ENCODE results near the gene PKLR.
"Not testable (repeated sequence)": the region's sequence is repeated elsewhere in the genome, so short reads cannot be mapped to it uniquely, and the experiment has no call there.

The PKLR gene

DNA sequence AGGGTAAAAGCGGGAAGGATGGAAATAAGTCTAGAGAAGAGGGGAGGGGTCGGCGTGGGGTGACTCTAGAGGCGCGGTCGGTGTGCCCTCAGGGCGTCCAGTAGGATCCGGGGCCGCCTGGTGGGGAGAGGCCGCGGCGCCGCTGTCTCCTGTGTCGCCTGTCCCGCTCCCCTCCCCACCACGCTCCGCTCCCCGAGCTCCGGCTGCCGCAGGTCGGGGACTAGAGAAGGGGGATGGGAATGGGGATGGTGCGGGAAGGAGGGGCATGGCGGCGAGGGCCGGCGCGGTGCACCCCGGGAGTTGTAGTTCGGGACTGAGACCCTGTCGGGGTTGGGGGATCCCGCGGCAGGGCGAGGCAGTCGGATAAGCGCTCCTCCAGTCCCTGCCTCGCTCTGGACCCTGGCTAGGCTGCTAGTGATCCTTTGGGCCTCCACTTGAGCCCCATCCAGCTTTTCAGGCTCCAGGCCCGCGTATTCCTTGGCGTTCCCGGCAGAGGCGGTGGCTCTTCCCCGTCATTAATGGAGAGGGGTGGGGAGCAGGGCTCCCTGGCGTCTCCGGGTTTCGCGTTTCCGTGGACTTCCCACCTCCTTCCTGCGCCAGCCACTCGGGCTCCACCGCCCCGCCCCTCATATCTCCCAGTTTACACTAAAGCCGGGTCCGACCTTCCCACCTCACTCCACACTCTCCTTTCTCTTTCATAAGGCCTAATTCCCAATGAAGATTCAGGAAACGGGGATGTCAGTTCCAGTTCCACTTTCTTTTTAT, 45.8 kb downstream of the PKLR start, which contains the start of gene ENTREP3:
TSS of gene ENTREP3 (minus strand) at position 241 of the 765 bp plus-strand sequence. CDS start 606 bp downstream, outside the sequence.
- DNase-seq (ENCODE audit: low read depth): peak; percentile 85

DNA sequence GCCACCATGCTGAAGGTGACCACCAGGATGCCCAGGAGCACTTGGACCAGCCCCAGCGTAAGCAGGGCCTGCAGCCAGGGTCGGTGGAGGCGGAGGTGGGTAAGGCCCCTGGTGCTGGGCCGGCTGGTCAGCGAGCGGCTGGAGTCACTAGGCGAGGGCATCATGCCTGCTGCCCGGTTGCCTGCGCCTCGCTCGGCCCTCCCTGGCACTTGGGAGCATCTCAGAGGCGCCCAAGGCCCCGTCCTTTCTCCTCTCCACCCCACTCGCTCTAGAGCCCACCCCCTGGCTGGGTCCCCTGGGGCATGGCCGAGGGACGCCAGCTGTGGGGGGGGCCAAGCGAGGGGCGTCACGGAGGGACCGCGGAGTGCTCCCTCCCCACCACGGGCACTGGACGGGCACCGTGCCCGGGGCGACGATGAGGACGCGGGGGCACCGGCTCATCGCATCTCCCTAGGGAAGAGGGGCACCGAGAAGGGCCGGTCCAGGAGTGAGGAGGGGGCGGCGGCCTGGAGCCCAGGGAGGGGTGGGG, 46.5 kb downstream of the PKLR start:
- DNase-seq (ENCODE audit: low read depth): peak; percentile 41

DNA sequence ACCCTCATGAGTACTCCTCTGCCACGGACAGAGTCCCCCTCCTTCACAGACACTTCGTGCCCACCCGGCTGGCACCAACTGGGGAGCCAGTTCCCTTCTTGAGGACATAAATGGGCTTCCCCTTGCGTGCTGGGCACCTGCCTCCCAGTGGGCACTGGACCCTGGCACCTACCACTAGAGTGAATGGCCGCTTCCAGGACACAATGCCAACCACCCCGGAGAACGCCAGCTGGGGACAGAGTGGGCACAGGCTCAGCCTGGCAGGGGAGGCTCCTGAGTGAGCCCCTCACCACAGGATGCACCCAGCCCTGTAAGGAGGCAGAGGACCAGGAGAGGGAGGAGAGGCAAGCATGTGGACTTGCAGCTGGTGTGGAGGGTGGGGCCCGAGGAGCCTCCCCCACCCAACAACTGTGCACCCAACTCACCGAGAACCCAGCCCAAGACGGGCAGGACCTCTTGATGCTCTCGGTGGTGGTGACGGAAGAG, 47.0 kb downstream of the PKLR start:
- no peak for DNase-seq (ENCODE audit: low read depth)

DNA sequence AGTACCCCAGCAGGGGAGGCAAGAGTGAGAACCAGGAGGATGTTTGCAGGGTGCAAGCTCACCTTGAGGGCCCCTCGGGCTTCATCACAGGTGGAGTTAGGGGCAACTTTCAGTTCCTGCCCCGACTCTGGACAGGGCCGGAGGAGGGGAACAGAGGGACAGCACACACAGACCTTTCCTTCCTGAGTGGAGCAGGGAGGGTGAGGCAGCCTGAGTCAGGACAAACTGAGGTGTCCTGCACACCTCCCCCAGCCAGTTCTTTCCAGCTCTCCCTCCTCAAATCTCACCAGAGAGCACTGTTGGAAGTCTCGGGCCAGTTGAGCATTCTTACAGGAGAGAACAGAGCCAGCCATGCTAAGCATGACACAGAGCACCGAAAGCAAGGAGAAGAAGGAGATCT, 47.4 kb downstream of the PKLR start:
- peak; percentile 58 for DNase-seq (ENCODE audit: low read depth)

DNA sequence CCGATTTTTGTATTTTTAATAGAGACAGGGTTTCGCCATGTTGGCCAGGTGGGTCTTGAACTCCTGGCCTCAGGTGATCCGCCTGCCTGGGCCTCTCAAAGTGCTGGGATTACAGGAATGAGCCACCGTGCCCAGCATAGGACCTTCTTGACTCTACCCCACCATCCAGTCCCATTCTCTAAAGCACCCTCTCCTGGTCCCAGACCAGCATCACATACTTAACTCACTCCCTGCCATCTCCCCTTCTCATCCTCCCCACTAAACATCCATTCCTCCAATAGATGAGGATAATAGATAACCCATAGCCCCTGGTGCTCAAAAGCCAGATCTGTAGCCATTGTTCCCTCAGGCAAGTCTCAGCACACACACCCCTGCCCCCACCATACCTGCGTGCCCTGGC, 48.0 kb downstream of the PKLR start:
- no peak for DNase-seq (ENCODE audit: low read depth)

DNA sequence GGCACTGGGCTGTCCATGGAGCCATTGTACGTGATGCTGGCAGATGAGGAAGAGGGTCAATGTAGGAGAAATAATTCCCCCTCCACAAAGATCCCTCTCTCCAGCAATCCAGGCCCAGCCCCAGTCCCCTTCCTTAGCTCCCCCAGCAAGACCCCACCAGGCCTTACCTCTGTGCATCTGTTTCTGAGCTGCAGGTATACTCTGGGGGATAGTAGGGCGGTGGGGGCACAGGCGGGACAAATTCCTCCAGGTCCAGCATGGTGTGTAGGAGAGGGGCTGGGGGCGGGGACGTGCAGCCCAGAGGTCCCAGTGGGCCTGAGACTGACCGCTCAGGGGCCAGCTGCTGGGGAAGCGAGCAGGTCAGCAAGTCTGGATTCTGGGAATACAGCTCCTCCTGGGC, 49.7 kb downstream of the PKLR start:
- DNase-seq (ENCODE audit: low read depth): no peak

DNA sequence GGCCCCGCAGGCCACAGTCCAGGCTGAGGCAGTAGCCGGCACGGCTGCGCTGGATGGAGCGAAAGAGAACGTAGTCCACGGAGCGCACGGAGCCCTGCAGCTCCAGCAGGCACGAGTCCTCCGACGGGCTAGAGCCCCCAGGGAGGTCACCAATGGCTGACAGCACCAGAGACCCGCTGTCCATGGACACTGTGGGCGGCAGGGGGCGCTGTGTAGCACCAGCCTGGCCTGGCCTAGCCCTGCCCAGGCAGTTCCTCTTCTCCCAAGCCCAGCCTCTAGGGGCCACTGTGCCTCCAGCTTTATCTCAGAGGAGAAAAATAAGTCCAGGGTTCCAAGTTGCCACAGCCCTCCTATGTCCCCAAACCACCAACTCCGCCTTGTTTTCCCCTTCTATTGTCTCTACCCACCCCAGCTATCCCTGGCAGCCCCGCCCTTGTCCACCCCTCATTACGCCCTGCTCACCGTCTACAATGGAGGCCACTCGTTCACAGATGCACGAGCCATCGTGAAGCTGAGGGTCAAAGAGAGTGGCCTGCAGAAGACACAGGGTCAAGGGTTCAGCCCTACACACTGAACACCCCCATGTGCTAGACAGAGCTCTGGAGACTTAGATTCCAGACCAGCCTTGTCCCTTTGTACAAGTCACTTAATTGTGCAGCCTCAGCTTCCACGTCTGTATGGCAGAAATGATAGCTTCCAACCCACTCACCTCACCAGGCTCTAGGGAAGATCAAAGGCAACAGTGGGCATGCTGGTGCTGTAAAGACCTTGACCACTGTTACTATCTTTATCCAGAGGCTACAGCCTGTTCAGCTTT, 50.4 kb downstream of the PKLR start:
- DNase-seq (ENCODE audit: low read depth): peak; percentile 93

DNA sequence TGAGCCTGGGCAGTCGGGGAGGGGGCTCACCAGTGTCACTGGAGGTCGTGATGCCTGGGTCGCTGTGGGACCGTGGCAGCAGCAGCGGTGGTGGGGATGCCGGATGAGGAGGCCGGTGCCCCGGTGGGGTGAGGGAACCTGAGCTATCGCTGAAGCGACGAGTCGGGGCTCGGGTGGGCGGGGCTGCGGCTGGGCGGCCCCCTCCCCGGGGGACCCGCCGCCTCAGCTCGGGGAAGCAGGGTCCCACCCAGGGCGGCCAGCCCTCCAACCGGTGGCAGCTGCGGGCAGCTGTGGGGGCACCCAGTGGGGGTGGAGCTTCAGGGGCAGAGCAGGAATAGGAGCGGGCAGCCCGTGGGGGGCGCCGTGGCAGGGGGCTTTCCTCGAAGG, 51.0 kb downstream of the PKLR start:
- no peak for DNase-seq (ENCODE audit: low read depth)

DNA sequence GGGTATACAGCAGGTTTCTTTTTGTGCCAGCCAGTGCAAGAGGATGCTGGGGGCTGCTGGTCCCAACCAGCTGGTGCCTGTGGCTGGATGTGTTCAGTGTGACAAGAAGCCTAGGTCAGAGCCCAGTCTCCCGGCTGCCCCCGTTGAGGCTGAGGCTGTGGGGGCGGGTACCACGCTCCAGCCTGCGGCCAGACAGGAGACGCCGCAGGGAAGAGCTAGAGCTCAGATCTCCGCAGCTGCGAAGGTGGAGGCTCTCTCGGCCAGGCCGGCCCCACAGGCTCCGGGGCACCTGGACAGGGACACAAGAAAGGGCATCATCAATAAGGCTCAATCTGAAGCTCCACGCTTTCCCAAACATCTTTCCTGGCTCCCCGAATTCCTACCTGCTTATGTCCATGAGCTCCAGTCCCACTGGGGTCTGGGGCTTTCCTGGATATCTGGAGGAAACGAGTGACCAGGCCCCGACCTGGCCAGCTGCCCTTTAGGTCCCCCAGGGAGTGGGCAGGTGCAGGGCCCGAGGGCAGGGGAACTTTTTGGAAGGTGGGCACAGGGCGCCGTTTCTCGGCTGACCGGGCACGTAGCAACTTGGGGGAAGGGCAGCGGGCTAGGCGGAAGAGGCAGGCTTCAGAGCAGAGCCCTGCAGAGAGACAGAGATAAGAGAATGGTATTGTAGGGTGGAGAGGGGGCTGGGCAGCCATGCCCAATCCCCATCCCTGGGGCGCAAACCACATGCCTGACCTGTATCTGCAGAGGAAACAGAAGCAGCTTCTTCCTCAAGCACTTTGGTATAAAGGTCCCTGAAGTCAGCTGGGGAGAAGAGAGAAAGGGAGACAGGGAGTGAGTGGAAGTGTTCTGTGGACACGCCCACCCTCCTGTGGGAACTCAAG, 53.3 kb downstream of the PKLR start:
- DNase-seq (ENCODE audit: low read depth): no peak

DNA sequence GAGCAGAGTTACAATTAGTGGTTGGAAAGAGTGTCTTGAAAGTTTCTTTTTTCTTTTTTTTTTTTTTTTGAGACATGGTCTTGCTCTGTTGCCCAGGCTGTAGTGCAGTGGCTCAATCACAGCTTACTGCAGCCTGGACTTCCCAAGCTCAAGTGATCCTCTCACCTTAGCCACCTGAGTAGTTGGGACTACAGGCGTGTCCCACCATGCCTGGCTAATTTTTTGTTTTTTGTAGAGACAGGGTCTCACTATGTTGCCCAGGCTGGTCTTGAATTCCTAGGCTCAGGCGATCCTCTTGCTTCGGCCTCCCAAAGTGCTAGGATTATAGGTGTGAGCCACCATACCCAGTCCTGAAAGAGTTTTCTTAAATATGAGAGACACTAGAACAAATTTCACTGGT, 54.4 kb downstream of the PKLR start:
- not testable (repeated sequence) for DNase-seq (ENCODE audit: low read depth)

DNA sequence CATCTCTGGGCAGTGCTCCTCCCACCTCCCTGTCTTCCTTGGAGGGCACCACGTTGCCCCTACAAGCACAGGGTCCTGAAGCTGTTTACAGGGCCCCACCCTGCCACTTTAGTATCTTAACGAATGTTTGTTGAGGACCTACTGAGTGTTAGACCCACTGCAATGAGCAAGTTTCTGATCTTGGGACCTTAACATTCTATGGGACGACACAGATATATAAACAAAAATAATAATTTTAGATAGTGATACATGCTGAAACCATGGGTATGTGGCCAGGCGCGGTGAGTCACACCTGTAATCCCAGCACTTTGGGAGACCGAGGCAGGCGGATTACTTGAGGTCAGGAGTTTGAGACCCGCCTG, 56.1 kb downstream of the PKLR start:
- DNase-seq (ENCODE audit: low read depth): no peak

DNA sequence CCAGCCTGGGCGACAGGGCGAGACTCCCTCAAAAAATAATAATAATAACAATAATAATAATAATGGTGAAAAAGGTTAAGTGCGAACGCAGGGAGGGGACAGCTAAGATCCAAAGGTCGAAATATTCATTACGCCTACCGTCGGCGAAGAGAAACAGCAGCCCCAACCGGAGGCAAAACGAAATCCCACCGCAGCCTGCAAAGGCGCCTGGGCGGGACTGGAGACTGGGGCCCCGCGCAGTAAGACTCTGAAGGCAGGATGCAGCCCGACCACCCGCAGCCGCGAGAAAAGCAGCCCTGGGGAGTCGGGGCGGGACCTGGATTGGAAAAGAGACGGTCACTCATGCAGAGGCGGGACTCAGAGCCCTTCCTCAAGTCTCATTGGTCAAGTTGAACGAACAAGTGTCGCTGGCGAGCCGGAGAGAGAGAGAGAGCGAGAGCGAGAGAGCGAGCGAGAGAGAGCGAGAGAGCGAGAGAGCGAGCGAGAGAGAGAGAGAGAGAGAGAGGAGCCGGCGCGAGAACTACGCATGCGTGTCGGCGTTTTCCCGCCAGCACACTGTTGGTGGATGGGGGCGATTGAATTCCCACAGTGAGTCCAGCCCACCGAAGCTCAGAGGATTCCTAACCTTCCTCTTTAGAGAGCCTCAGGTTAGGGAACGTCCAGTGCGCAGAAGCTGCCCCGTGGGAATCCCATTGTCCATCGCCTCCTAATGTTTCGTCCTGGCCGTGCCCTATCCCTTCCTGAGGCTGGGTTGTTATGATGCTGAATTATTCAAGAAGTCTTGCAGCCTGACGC, 56.7 kb downstream of the PKLR start:
- peak; percentile 100 for DNase-seq (ENCODE audit: low read depth)

DNA sequence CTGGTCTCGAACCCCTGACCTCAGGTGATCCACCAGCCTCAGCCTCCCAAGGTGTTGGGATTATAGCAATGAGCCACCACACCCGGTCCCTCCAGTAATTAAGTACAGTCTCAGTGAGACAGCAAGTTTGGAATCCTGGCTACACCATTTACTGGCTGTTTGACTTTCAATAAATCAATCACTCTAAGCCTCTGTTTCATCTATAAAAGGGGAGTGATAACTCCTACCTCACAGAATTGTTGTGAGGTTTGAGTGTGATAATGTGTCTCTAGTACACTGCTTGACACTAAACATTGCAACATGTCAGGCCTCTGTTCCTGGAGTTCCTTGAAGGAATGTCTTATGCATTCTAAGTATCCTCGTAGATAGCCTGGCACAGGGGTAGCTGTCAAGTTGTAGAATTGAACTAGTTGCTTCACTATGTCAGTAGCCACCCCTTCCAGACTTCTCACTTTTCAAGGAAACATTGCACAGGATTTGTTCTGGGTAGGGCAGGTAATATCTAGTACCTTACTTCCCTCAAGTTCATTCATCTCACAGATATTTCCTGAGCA, 58.4 kb downstream of the PKLR start:
- DNase-seq (ENCODE audit: low read depth): no peak

DNA sequence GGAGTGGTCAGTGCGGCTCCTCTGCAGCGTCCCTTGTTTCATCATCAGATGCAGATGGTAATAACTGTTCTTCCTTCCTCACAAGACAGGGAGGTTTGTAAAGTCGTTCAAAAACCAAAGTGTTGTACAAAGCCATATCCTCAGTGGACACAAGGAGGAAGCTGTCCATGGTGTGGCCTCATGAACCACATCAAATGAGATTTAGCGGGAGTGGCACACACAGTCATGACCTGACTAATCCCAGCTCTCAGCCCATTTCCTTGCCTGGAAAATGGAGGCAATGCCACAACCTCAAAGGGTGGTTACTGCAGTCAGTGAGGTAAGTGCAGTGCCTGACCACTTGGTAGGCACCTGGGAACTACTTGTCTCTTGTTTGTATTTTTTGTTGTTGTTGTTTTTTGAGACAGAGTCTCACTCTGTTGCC, 59.4 kb downstream of the PKLR start:
- DNase-seq (ENCODE audit: low read depth): peak; percentile 63

DNA sequence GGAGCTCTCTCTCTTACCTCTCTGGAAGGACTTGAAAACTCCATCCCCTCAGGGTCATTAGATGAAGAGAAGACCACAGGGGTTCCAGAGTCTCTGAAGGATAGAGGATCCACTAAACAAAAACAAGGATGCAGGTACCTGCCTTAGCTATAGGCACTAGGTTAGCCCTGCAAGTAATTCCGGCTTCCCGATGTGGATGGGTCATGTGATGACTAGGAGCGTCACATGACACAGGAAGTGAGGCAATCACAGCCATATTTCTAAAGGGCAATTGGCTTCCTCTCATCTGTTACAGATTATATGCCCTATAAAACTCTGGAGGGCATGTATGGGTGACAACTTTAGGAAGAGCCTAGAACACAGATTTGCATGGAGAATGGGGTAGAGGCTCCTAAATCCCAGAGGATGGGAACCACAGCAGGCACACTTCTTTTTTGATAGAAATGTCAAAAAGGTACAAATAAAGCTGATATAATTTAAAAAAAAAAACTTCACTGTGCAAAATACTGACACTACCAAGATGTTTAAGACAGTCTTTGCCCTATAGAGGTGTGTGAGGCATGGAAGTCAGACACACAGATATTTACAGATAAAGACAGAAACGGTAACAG, 60.1 kb downstream of the PKLR start:
- DNase-seq (ENCODE audit: low read depth): peak; percentile 91
